Fibroblast of the aortic adventitia (primary cell): Measurements from ENCODE around the gene MAML3. TPM values are rescaled to one million over a fixed set of nuclear protein-coding genes. Genes with fewer than 3 reads are reported as not detected.

Source experiments
- DNase-seq: peaks from one replicate; pipeline ENCODE4 v3.0.0-alpha.2; 2010; ENCODE audit warnings: low read depth
- H3K4me3 ChIP-seq: 2 replicates; pipeline ENCODE4 v1.5.1; 2011; ENCODE audit warnings: low read depth, mild to moderate bottlenecking, control low read depth, low read length, moderate library complexity
- CTCF ChIP-seq: IDR thresholded peaks from 2 replicates; pipeline ENCODE4 v1.5.1; 2011; ENCODE audit warnings: mild to moderate bottlenecking, low read length, control low read depth, inconsistent platforms; ENCODE audit not compliant: insufficient read depth
- total RNA-seq: library from RNA; depleted of rRNA; stranded (reverse); fragments of >200 nt; gene quantifications from 2 replicates; pipeline ENCODE4 v1.2.3, GENCODE V29; 2012; ENCODE audit warnings: low replicate concordance

MAML3 gene
- total RNA-seq, 1 donor: 4.6 TPM

- DNase-seq: peak; percentile 23
- H3K4me3 ChIP-seq: no peak overlapping the region
- TF ChIP-seq CTCF: no peak
These were observed 75.6 kb downstream of the MAML3 start for GRCh38 chr4:140078366-140078765.

GRCh38 chr4:140076307-140076706, 77.7 kb downstream of the MAML3 start:
- no peak for TF ChIP-seq CTCF
- no peak overlapping the region for H3K4me3 ChIP-seq
- DNase-seq: no peak

- no peak for TF ChIP-seq CTCF
- DNase-seq: peak; percentile 80
- no peak overlapping the region for H3K4me3 ChIP-seq
These were observed 82.2 kb downstream of the MAML3 start for GRCh38 chr4:140071806-140072205.

GRCh38 chr4:140070973-140071372, 83.0 kb downstream of the MAML3 start:
- no peak for DNase-seq
- H3K4me3 ChIP-seq: no peak overlapping the region
- TF ChIP-seq CTCF: no peak

GRCh38 chr4:140070366-140070765, 83.6 kb downstream of the MAML3 start:
- no peak for DNase-seq
- no peak for TF ChIP-seq CTCF
- no peak overlapping the region for H3K4me3 ChIP-seq

- no peak for TF ChIP-seq CTCF
- peak; percentile 78 for DNase-seq
- H3K4me3 ChIP-seq: no peak overlapping the region
These were observed 84.9 kb downstream of the MAML3 start for GRCh38 chr4:140069066-140069465.

GRCh38 chr4:140068271-140068670, 85.7 kb downstream of the MAML3 start:
- no peak for DNase-seq
- H3K4me3 ChIP-seq: no peak overlapping the region
- TF ChIP-seq CTCF: no peak
